Glutamatergic neuron (in vitro differentiated cells): ENCODE measurements around the gene GTF3C2. TPM values are rescaled to one million over a fixed set of nuclear protein-coding genes. Genes with fewer than 3 reads are reported as not detected.
A peak's percentile ranks its signal among the peaks of the same experiment; 100 is the strongest.
"Not testable (repeated sequence)": the region's sequence is repeated elsewhere in the genome, so short reads cannot be mapped to it uniquely, and the experiment has no call there.

Experiments
- DNase-seq: peaks from one replicate; pipeline ENCODE4 v3.0.0; 2022
- H3K27ac Mint-ChIP-seq: one replicate; pipeline ENCODE4 v1.8.0; 2020; ENCODE audit warnings: mild to moderate bottlenecking, mixed read lengths, inconsistent platforms; ENCODE audit not compliant: unreplicated experiment
- H3K27me3 Mint-ChIP-seq: one replicate; pipeline ENCODE4 v1.8.0; 2020; ENCODE audit warnings: mild to moderate bottlenecking, moderate library complexity, mixed read lengths, inconsistent platforms; ENCODE audit not compliant: unreplicated experiment
- H3K36me3 Mint-ChIP-seq: one replicate; pipeline ENCODE4 v1.8.0; 2020; ENCODE audit warnings: mild to moderate bottlenecking, mixed read lengths, inconsistent platforms; ENCODE audit not compliant: unreplicated experiment
- H3K4me1 Mint-ChIP-seq: one replicate; pipeline ENCODE4 v1.8.0; 2020; ENCODE audit warnings: mild to moderate bottlenecking, low read depth, mixed read lengths, inconsistent platforms; ENCODE audit not compliant: unreplicated experiment
- H3K4me3 Mint-ChIP-seq: one replicate; pipeline ENCODE4 v1.8.0; 2020; ENCODE audit warnings: mild to moderate bottlenecking, mixed read lengths, inconsistent platforms; ENCODE audit not compliant: unreplicated experiment
- H3K9me3 Mint-ChIP-seq: one replicate; pipeline ENCODE4 v1.8.0; 2020; ENCODE audit warnings: mild to moderate bottlenecking, moderate library complexity, mixed read lengths, inconsistent platforms; ENCODE audit not compliant: unreplicated experiment
- total RNA-seq: library from RNA; stranded (reverse); fragmentation: NEBNext Ultra II Directional; extraction: Animal tissue kit (Norgen Biotek cat#: 25700); gene quantifications from one replicate; pipeline ENCODE4 v1.2.1, GENCODE V29; 2021; ENCODE audit not compliant: unreplicated experiment
- TF ChIP-seq, protein P1 (sequence below): fragments of 200-600 bp; sonication (generic); IDR thresholded peaks from one replicate; pipeline ENCODE4 v1.5.0; 2021; ENCODE audit not compliant: partially characterized antibody, unreplicated experiment

Gene GTF3C2
- total RNA-seq, 1 donor from 2014 or later, result 111 TPM

DNA sequence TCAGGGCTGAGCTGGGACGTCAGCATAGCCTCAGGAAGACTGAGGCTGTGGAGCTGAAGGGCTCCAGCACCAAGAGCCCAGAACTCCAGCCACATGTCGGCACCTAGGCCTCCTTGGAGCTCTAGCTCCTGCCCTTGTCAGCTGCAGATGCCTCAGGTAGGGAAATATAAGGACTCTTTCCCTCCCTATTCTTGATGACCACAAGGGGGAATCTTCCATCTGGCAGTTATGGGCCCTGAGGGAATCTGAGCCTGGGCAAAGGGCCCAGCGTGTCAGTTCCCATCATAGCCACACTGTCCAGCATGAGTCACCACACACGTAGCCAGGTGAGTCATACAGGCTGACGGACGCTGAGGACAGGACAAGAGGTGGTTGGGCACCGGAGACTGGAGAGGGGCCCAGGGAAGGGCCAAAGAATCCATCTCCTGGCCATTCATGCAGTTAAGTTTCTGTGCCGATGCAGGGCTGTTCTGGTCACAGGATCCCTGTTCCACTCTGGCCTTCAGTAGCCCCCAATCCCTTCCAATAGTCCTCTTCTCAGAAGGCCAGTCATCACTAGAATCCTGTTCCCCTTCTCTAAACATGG, 35.5 kb downstream of the GTF3C2 start:
- TF ChIP-seq, protein P1, sequence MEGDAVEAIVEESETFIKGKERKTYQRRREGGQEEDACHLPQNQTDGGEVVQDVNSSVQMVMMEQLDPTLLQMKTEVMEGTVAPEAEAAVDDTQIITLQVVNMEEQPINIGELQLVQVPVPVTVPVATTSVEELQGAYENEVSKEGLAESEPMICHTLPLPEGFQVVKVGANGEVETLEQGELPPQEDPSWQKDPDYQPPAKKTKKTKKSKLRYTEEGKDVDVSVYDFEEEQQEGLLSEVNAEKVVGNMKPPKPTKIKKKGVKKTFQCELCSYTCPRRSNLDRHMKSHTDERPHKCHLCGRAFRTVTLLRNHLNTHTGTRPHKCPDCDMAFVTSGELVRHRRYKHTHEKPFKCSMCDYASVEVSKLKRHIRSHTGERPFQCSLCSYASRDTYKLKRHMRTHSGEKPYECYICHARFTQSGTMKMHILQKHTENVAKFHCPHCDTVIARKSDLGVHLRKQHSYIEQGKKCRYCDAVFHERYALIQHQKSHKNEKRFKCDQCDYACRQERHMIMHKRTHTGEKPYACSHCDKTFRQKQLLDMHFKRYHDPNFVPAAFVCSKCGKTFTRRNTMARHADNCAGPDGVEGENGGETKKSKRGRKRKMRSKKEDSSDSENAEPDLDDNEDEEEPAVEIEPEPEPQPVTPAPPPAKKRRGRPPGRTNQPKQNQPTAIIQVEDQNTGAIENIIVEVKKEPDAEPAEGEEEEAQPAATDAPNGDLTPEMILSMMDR, result peak; percentile 14
- Mint-ChIP-seq H3K27ac (no peak overlapping the region), H3K4me3 (peak overlapping the region; percentile 7), H3K36me3 (peaks cover 3% of the 10 kb centered on the region), H3K9me3 (peaks cover 1% of the 10 kb centered on the region), H3K4me1 (no peaks in the 10 kb centered on the region), H3K27me3 (no peaks in the 10 kb centered on the region)
- peak; percentile 17 for DNase-seq

GRCh38 chr2:27319839-27320238, 36.7 kb downstream of the GTF3C2 start:
- H3K27me3 Mint-ChIP-seq, H3K4me3 Mint-ChIP-seq, H3K4me1 Mint-ChIP-seq, H3K9me3 Mint-ChIP-seq, DNase-seq, H3K36me3 Mint-ChIP-seq, H3K27ac Mint-ChIP-seq: not testable (repeated sequence)

GRCh38 chr2:27316655-27317412, 39.7 kb downstream of the GTF3C2 start:
- Mint-ChIP-seq H3K27me3 (peaks cover 2% of the 10 kb centered on the region), H3K36me3 (peaks cover 6% of the 10 kb centered on the region), H3K4me1 (peaks cover 2% of the 10 kb centered on the region), H3K4me3 (no peak overlapping the region), H3K9me3 (no peaks in the 10 kb centered on the region), H3K27ac (no peak overlapping the region)
- no peak for DNase-seq
- TF ChIP-seq, protein P1, result no peak

DNA sequence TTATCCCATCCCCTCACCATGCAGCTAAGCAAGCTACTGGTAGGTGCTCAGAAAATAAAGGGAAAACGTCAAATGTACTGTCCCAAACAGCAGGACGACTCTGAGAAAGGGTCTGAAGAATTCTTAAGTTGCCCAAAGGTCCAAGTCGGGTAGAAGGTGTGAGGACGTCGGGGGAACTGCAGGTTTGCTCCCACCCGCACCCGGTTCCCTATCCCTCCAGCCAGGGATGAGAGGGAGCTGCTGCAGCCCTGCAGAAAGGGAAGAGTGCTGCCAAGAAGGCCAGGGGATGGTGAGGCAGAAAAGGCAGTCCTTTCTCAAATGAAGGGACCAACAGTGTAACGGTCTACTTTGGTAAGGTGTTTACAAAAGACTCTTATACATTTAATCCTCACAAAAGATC, 41.4 kb downstream of the GTF3C2 start:
- TF ChIP-seq, protein P1, result no peak
- H3K27me3 Mint-ChIP-seq, result peaks cover 2% of the 10 kb centered on the region
- H3K4me3 Mint-ChIP-seq, result no peak overlapping the region
- H3K36me3 Mint-ChIP-seq, result peaks cover 11% of the 10 kb centered on the region
- no peak overlapping the region for H3K27ac Mint-ChIP-seq
- no peaks in the 10 kb centered on the region for H3K9me3 Mint-ChIP-seq
- peaks cover 2% of the 10 kb centered on the region for H3K4me1 Mint-ChIP-seq
- no peak for DNase-seq

DNA sequence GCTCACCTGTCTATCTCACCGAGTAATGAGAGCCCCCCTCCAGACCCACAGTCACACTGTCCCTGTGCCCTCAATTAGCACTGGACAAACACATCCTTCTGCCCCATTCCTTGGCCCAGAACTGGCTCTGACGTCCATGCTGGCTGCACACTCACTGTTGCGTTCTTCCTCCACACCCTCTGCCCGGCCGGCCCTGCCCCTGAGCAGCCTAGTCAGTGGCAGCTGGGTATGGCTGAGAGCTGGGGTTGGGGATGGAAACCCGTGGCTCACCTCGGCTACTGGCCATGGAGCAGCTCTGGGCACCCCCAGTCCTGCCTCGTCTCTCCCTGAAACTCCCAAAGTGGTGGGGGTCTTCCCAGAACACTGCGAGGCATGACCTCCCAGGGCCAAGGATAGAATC, 41.9 kb downstream of the GTF3C2 start:
- Mint-ChIP-seq H3K27me3 (peaks cover 4% of the 10 kb centered on the region), H3K9me3 (no peaks in the 10 kb centered on the region), H3K27ac (no peak overlapping the region), H3K4me3 (no peak overlapping the region), H3K4me1 (peaks cover 2% of the 10 kb centered on the region), H3K36me3 (peaks cover 13% of the 10 kb centered on the region)
- TF ChIP-seq, protein P1, result no peak
- no peak for DNase-seq
